ENCODE results near the gene WFDC10A. TPM values are rescaled to one million over a fixed set of nuclear protein-coding genes. Genes with fewer than 3 reads are reported as not detected.

WFDC10A gene
- total and polyA plus RNA-seq, 9 of the 15 experiments (the other 6 are each of a cell fraction or from before 2014, with no cell fraction given) = not detected

DNA sequence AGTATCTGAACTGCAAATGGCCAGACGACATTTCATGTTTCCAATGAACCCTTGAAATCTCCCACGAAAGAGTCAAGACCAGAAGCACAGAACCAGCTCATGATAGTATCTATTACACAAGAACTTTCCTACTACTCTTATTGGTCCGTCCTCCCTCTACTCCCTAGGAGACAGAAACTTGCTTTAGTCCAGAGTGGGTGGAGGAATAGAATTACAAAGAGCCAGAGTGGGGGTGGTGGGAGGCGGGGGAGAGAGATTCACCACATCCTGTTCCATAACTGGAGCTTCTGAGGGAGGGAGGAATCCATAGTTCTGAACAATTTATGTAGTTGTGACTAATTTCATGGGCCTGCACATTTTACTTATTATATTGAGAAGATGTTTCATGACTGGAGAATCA is 18.5 kb upstream of the WFDC10A start (continued):
- TF ChIP-seq, protein P1, sequence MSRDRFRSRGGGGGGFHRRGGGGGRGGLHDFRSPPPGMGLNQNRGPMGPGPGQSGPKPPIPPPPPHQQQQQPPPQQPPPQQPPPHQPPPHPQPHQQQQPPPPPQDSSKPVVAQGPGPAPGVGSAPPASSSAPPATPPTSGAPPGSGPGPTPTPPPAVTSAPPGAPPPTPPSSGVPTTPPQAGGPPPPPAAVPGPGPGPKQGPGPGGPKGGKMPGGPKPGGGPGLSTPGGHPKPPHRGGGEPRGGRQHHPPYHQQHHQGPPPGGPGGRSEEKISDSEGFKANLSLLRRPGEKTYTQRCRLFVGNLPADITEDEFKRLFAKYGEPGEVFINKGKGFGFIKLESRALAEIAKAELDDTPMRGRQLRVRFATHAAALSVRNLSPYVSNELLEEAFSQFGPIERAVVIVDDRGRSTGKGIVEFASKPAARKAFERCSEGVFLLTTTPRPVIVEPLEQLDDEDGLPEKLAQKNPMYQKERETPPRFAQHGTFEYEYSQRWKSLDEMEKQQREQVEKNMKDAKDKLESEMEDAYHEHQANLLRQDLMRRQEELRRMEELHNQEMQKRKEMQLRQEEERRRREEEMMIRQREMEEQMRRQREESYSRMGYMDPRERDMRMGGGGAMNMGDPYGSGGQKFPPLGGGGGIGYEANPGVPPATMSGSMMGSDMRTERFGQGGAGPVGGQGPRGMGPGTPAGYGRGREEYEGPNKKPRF (IDR thresholded peaks at IDR 0.05; ENCODE audit: low read depth, low read length) = no peak
- TF ChIP-seq ELF4 (CRISPR knock-in tag; IDR thresholded peaks at IDR 0.05) (no peak), CEBPB (tag; IDR thresholded peaks at IDR 0.05) (0 out of 2 replicates have a peak, but pooled peaks have one; percentile 16), SP1 (CRISPR knock-in tag; IDR thresholded peaks at IDR 0.05) (no peak), HCFC1 (IDR thresholded peaks at IDR 0.05; ENCODE audit: low read depth, low read length) (no peak), ZNF41 (CRISPR knock-in tag; conservative IDR thresholded peaks at IDR 0.05) (no peak), HDAC2 (IDR thresholded peaks at IDR 0.05) (no peak), RFX1 (IDR thresholded peaks at IDR 0.05) (no peak), GTF2E2 (tag; IDR thresholded peaks at IDR 0.05) (no peak), LEF1 (IDR thresholded peaks at IDR 0.05) (no peak), ZNF57 (CRISPR knock-in tag; IDR thresholded peaks at IDR 0.05) (no peak), CEBPG (CRISPR knock-in tag; IDR thresholded peaks at IDR 0.05) (no peak), CEBPG (tag; conservative IDR thresholded peaks at IDR 0.05 in 1 of 2, IDR thresholded peaks at IDR 0.05 in 1 of 2) (peak; percentile 7 to 57; a peak in 1 of 4 replicates)
- TF ChIP-seq, protein P2, sequence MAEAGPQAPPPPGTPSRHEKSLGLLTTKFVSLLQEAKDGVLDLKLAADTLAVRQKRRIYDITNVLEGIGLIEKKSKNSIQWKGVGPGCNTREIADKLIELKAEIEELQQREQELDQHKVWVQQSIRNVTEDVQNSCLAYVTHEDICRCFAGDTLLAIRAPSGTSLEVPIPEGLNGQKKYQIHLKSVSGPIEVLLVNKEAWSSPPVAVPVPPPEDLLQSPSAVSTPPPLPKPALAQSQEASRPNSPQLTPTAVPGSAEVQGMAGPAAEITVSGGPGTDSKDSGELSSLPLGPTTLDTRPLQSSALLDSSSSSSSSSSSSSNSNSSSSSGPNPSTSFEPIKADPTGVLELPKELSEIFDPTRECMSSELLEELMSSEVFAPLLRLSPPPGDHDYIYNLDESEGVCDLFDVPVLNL (CRISPR knock-in tag; IDR thresholded peaks at IDR 0.05; ENCODE audit: low read depth) = no peak
- TF ChIP-seq, protein P3, sequence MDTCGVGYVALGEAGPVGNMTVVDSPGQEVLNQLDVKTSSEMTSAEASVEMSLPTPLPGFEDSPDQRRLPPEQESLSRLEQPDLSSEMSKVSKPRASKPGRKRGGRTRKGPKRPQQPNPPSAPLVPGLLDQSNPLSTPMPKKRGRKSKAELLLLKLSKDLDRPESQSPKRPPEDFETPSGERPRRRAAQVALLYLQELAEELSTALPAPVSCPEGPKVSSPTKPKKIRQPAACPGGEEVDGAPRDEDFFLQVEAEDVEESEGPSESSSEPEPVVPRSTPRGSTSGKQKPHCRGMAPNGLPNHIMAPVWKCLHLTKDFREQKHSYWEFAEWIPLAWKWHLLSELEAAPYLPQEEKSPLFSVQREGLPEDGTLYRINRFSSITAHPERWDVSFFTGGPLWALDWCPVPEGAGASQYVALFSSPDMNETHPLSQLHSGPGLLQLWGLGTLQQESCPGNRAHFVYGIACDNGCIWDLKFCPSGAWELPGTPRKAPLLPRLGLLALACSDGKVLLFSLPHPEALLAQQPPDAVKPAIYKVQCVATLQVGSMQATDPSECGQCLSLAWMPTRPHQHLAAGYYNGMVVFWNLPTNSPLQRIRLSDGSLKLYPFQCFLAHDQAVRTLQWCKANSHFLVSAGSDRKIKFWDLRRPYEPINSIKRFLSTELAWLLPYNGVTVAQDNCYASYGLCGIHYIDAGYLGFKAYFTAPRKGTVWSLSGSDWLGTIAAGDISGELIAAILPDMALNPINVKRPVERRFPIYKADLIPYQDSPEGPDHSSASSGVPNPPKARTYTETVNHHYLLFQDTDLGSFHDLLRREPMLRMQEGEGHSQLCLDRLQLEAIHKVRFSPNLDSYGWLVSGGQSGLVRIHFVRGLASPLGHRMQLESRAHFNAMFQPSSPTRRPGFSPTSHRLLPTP (IDR thresholded peaks at IDR 0.05; ENCODE audit: borderline replicate concordance, extremely low read depth, insufficient read length) = no peak
- TF ChIP-seq, protein P4, sequence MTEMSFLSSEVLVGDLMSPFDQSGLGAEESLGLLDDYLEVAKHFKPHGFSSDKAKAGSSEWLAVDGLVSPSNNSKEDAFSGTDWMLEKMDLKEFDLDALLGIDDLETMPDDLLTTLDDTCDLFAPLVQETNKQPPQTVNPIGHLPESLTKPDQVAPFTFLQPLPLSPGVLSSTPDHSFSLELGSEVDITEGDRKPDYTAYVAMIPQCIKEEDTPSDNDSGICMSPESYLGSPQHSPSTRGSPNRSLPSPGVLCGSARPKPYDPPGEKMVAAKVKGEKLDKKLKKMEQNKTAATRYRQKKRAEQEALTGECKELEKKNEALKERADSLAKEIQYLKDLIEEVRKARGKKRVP (CRISPR knock-in tag; IDR thresholded peaks at IDR 0.05) = no peak

All from K562 (cell line).